Effector memory CD4-positive, alpha-beta T cell (primary cell): ENCODE measurements around the gene CPSF7.
"Not testable (repeated sequence)": the region's sequence is repeated elsewhere in the genome, so short reads cannot be mapped to it uniquely, and the experiment has no call there.

Source experiments
- DNase-seq, 3 donors: peaks; one replicate each; pipeline ENCODE4 v3.0.0-alpha.2; 2020
- H3K27ac ChIP-seq: 2 replicates; pipeline ENCODE4 v1.7.0; 2013; ENCODE audit warnings: mild to moderate bottlenecking, low read length, moderate library complexity; ENCODE audit not compliant: insufficient read depth, poor library complexity, severe bottlenecking
- H3K27me3 ChIP-seq: replicated peaks from 2 replicates; pipeline ENCODE4 v1.7.0; 2013; ENCODE audit warnings: mild to moderate bottlenecking, low read length; ENCODE audit not compliant: insufficient read depth, control insufficient read depth, poor library complexity, severe bottlenecking
- H3K36me3 ChIP-seq: 2 replicates; pipeline ENCODE4 v1.7.0; 2013; ENCODE audit warnings: mild to moderate bottlenecking, low read length, moderate library complexity; ENCODE audit not compliant: control insufficient read depth, insufficient read depth
- H3K4me1 ChIP-seq: 2 replicates; pipeline ENCODE4 v1.7.0; 2013; ENCODE audit warnings: low read length, mild to moderate bottlenecking; ENCODE audit not compliant: control insufficient read depth, insufficient read depth, poor library complexity, severe bottlenecking
- H3K4me3 ChIP-seq: 2 replicates; pipeline ENCODE4 v1.7.0; 2013; ENCODE audit warnings: low read length, low read depth, mild to moderate bottlenecking; ENCODE audit not compliant: insufficient read depth, poor library complexity, severe bottlenecking
- H3K9me3 ChIP-seq: 2 replicates; pipeline ENCODE4 v1.7.0; 2013; ENCODE audit warnings: mild to moderate bottlenecking, low read length, moderate library complexity; ENCODE audit not compliant: control insufficient read depth

Gene CPSF7

GRCh38 chr11:61401573-61401972 lies 28.2 kb downstream of the CPSF7 start:
- peaks cover 46% of the 10 kb centered on the region for H3K36me3 ChIP-seq
- DNase-seq = no peak
- H3K27ac ChIP-seq = no peak overlapping the region

GRCh38 chr11:61401173-61401572 lies 28.6 kb downstream of the CPSF7 start:
- Histone ChIP-seq H3K4me1 (no peaks in the 10 kb centered on the region), H3K4me3 (no peak overlapping the region), H3K27me3 (no peaks in the 10 kb centered on the region), H3K27ac (no peak overlapping the region), H3K36me3 (peaks cover 42% of the 10 kb centered on the region), H3K9me3 (no peaks in the 10 kb centered on the region)
- DNase-seq = no peak

More at GRCh38 chr11:61401573-61401972, 28.2 kb downstream of the CPSF7 start:
- no peaks in the 10 kb centered on the region for H3K4me1 ChIP-seq
- H3K4me3 ChIP-seq = no peak overlapping the region
- H3K9me3 ChIP-seq = no peaks in the 10 kb centered on the region
- H3K27me3 ChIP-seq = no peaks in the 10 kb centered on the region

DNA sequence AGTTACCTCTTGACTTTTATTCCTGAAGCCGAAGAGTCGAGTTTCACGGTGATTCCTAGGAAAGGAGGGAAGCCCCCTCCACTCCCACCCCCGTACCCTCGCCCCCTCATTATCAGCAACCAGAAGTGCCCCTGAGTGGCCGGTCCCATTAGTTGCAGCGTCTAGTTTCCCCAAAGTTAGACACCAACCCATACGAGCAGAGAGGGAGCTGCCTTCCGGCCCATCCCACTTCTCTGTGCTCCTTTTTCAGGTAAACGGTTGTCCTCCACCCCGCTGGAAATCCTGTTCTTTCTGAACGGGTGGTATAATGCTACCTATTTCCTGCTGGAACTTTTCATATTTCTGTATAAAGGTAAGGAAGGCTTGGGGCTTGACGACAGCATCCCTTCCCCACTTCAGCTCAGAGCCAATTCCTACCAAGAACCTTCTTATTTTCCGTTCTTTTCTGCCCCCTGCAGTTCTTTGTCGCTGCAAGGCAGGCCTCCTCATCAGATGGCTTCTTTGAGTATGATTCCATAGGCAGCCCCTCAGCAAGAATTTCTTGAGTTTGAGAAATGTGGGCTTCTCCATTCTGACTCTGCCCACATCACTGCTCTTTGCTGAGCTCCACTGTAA lies 36.7 kb downstream of the CPSF7 start:
- Histone ChIP-seq H3K27ac (peak overlapping the region; percentile 69), H3K4me1 (peaks cover 9% of the 10 kb centered on the region), H3K4me3 (peak overlapping the region; percentile 54), H3K9me3 (no peaks in the 10 kb centered on the region), H3K27me3 (no peaks in the 10 kb centered on the region), H3K36me3 (peaks cover 13% of the 10 kb centered on the region)
- no peak for DNase-seq

GRCh38 chr11:61390161-61390560 lies 39.6 kb downstream of the CPSF7 start:
- no peaks in the 10 kb centered on the region for H3K27me3 ChIP-seq
- no peak for DNase-seq
- H3K36me3 ChIP-seq = peaks cover 4% of the 10 kb centered on the region
- no peak overlapping the region for H3K4me3 ChIP-seq
- H3K9me3 ChIP-seq = no peaks in the 10 kb centered on the region
- H3K4me1 ChIP-seq = peaks cover 9% of the 10 kb centered on the region
- H3K27ac ChIP-seq = no peak overlapping the region

DNA sequence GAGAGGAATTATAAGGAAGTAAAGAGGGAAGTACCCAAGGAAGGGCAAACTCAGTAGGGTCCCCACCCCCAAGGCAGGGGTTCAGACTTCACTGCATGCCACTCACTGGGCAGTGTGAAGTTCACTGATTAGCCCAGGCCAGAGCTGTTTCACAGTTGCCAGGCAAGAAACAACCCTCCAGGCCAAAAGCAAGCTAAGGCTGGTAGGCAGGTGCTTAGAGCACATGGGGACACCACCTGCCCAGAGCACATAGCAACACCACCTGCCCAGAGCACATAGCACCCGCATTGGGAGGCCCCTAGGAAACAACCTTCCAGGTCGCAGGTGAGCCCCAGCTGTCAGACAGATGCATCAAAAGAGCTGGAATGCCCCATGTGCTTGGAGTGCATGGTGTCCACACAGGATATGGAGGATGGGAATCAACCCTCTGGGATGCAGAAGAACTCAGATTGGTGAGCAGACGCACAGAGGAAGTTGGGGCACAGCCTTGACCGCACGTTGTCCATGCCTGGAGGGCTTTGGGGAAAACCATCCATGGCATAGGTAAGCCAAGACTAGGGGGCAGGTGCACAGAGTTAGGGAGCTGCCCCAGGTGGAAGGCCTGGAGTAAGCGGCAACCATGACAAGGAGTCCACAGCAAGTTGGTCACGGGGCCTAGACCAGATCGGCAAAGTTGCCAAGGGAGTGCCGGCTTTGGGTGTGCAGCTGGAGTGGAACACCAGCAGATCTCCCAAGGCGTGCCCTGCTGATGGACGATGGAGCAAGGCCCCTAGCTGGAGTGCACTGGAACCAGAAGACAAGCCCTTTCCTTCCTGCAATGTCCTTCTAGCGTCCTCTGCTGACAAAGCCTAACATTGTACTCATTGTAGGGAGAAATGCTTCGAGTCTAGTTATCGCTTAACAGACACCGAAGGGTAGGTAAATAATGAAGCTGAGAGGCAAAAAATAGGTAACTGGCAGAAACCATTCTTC lies 45.2 kb downstream of the CPSF7 start:
- Histone ChIP-seq H3K4me1 (no peaks in the 10 kb centered on the region), H3K27ac (no peak overlapping the region), H3K9me3 (no peaks in the 10 kb centered on the region), H3K27me3 (no peaks in the 10 kb centered on the region), H3K4me3 (no peak overlapping the region), H3K36me3 (no peaks in the 10 kb centered on the region)
- DNase-seq = no peak

DNA sequence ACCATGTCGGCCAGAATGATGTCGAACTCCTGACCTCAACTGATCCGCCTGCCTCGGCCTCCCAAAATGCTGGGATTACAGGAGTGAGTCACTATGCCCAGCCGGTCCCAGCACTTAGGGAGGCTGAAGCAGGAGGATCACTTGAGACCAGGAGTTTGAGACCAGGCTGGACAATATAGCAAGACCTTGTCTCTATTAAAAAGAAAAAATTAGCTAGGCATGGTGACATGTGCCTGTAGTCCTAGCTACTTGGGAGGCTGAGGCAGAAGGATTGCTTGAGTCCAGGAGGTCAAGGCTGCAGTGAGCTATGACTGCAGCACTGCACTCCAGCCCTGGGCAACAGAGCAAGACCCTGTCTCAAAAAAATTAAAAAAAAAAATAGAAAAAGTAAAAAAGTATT lies 45.9 kb downstream of the CPSF7 start:
- H3K4me1 ChIP-seq, DNase-seq, H3K27me3 ChIP-seq, H3K4me3 ChIP-seq, H3K9me3 ChIP-seq, H3K27ac ChIP-seq, H3K36me3 ChIP-seq: not testable (repeated sequence)

- Histone ChIP-seq H3K27me3 (no peaks in the 10 kb centered on the region), H3K4me3 (no peak overlapping the region), H3K9me3 (no peaks in the 10 kb centered on the region), H3K36me3 (no peaks in the 10 kb centered on the region), H3K27ac (no peak overlapping the region), H3K4me1 (no peaks in the 10 kb centered on the region)
- DNase-seq = no peak
These were observed 48.9 kb downstream of the CPSF7 start for GRCh38 chr11:61380884-61381283.

DNA sequence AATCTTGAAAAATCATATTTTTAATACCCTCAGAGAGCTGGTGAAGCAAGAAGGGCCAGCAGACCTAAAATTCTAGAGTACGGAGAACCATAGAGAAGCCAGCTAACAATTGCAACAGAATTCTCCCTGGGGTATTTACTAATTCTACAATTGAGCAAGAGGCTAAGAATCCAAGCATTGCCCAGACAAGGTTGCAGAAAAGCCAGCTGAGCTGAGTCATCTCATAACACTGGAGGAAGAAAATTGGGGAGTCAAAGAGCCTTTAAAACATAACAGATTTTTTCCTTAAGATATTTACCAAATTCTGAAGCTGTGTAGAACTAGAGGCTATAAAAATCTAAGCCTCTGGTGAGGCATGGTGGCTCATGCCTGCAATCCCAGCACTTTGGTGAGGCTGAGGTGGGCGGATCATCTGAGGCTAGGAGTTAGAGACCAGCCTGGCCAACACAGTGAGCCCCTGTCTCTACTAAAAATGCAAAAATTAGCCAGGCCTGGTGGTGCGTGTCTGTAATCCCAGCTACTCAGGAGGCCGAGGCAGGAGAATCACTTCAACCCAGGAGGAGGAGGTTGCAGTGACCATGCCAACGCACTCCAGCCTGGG lies 51.0 kb downstream of the CPSF7 start:
- Histone ChIP-seq H3K4me3 (no peak overlapping the region), H3K4me1 (no peaks in the 10 kb centered on the region), H3K9me3 (no peaks in the 10 kb centered on the region), H3K27me3 (no peaks in the 10 kb centered on the region), H3K27ac (no peak overlapping the region), H3K36me3 (no peaks in the 10 kb centered on the region)
- DNase-seq = no peak

- Histone ChIP-seq H3K27ac (no peak overlapping the region), H3K4me3 (no peak overlapping the region), H3K4me1 (no peaks in the 10 kb centered on the region), H3K9me3 (no peaks in the 10 kb centered on the region), H3K27me3 (no peaks in the 10 kb centered on the region), H3K36me3 (no peaks in the 10 kb centered on the region)
- DNase-seq = no peak
These were observed 52.2 kb downstream of the CPSF7 start for GRCh38 chr11:61377461-61378160.
